GF-D8 (cell line): Measurements from ENCODE around the gene HCK.

Experiments
- DNase-seq: peaks from one replicate; lab custom pipeline; 2025; lab: John Stamatoyannopoulos, UW

HCK gene

DNA sequence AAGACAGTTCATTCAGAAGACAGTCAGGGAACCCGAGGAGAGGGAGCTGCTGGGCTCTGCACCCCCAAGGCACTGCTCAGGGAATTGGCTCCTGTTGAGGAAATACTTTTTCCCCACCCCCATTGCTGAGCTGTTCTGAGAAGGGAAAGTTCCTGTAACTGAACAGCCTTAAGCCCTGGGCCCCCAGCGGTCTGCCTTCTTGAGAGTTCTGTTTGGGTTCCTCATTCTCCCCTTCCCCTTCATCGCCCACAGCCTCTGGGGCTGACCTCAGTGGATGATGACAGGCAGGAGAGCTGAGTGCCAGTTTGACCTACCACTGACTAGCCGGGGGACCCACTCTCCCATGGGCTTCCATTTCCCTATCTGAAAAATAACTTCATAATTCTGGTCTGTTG lies 10.7 kb downstream of the HCK start:
- DNase-seq, result peak; percentile 86

DNA sequence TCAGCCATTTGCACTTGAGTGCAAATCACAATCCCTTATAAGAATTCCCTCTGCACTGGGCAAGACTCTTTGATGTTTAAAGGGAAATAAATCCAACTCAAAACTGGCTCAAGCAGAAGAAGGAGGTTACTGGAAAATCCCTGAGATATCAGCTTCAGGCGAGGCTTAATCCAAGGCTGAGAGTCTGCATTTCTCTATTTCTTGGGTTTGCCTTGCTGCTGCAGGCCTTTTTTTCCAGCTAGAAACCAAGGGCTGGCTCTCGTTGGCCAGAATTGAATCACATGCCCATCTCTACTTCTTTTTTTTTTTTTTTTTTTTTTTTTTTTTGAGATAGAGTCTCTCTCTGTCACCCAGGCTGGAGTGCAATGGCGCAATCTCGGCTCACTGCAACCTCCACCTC lies 11.7 kb downstream of the HCK start:
- DNase-seq, result no peak

GRCh38 chr20:32064667-32065066 lies 12.6 kb downstream of the HCK start:
- DNase-seq, result no peak

- DNase-seq, result peak; percentile 17
Observed at GRCh38 chr20:32067234-32067821, 15.3 kb downstream of the HCK start.

DNA sequence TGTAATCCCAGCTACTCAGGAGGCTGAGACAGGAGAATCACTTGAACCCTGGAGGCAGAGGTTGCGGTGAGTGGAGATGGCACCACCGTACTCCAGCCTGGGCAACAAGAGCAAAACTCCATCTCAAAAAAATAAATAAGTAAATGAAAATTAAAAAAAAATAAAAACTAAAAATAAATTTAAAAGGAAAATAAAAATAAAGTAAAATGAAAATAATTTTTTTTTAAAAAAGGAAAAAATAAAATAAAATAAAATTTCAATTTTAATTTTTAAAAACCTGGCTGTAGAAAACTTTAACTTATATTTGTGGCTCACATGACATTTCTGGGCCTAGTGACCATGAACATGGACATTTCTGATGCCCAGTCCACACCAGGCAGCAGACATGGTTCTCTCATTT lies 16.1 kb downstream of the HCK start:
- DNase-seq, result no peak

- DNase-seq, result no peak
Observed at GRCh38 chr20:32069711-32070110, 17.7 kb downstream of the HCK start.

DNA sequence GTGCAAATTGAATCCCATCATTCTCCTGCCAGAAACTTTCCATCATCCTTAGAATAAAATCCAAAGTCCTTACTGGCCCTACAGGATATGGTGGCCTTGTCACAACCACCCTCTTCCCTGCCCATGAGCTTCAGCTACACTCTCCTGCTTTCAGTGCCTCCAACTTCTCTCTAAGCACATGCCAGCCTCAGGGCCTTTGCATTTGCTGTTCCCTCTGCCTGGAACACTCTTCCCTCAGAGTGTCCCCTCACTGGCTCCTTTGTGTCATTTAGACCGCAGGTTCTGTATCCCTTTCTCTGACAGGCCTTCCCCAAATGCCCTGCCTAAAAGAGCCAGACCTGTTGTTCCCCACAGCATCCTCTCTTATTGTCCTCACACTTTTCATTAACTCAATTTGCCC lies 18.2 kb downstream of the HCK start:
- no peak for DNase-seq

DNA sequence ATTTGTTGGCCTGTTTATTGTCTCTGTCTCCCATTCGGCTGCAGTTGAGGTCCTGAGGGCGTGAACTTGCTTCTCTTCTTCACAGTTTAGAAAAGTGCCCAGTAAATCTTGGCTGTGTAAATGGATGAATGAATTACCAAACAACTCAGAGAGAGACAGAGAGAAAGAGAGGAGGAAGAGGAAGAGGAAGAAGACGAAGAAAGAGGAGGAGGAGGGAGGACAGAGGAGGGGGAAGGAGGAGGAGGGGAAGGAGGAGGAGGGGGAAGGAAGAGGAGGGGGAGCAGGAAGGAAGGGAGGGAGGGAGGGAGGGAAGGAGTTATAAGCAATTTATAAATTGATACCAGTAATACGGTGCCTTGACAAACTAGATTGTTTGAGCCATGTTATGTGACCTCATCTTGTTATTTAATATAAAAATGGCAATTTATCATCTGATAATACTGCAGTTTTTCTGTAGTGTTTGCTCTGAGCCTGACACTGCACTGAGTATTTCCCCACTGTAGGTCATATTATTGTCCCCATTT lies 18.7 kb downstream of the HCK start:
- no peak for DNase-seq

DNA sequence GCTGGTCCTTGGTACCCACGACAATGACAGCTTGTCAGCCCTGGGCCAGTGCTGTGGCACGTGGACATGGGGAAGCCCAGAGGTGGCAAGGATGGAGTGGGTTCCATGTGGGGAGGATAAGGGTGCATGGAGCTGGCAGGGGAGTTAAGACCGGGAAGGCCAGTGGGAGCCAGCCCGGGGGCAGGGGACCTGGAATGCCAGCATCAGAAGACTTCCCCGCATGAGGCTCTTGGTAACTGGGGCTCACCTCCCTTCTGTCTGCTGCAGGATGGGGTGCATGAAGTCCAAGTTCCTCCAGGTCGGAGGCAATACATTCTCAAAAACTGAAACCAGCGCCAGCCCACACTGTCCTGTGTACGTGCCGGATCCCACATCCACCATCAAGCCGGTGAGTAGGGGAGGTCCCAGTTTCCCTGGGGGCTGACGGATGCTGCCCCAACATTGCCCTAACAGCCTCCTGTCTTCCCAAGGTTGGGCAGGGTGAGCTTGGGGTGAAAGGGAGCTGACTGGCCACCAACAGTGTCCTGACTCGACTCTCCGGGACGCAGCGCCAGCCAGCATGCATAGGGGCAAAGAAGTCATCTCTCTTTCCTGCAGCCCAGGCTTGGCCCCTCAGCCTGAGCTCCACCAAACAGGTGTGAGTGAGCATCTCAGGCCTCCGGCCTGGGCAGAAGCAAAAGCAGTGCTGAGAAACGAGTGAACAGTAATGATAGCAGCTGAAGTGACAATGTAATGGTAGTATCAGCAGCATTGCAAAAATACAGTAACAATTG lies 19.5 kb downstream of the HCK start:
- DNase-seq, result no peak

GRCh38 chr20:32072168-32072750 lies 20.2 kb downstream of the HCK start:
- DNase-seq, result no peak

DNA sequence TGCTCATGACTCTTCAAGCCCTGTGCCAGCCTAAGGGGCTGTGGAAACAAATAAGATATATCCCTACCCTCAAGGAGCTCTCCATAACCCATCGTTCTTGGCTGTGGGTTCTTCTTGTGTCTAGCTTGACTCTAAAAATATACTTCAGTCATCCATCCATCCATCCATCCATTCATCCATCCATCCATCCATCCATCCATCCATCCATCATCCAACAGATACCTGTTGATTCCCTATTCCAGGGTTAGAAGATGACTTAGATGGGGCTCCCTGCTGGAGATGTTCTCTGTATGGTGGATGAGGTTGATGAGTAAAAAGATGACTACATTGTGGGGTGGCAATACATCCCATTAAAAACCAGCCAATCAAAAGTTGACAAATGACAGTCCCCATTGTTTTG lies 23.5 kb downstream of the HCK start:
- no peak for DNase-seq

DNA sequence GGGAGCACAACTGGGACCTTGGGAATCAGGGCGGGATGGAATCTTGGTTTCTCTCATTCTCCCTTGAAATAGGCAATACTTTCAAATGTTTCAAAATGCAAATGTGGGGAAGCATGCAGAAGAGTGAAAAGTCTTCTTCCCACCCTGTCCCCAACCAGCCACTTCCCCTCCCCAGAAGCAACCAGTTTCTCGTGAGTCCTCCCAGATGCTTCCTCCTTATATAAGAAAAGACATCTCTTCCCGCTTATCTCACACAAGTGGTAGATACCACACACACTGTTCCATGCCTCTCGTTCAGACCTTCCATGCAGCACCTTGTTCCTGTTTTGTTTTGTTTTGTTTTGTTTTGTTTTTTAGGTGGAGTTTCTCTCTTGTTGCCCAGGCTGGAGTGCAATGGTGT lies 25.1 kb downstream of the HCK start:
- no peak for DNase-seq

GRCh38 chr20:32078322-32078721 lies 26.3 kb downstream of the HCK start:
- DNase-seq, result no peak

GRCh38 chr20:32078791-32079190 lies 26.7 kb downstream of the HCK start:
- DNase-seq, result peak; percentile 40

DNA sequence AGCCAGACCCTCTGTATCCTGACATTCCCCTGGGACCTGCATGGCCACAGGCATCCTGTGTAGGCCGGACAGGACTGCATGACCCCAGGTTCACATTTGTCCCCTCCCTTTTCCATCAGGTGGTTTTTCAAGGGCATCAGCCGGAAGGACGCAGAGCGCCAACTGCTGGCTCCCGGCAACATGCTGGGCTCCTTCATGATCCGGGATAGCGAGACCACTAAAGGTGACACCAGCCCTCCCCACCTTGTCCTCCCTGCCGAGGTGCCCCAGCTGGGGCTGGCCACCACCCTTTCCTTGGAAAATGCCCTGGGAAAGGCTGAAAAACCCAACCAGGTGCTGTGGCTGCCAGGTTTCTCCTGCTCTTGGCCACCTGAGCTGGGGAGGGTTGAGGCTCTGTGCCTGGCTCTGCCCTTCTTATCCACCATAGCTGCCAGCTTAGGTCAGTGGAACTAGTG lies 27.6 kb downstream of the HCK start:
- DNase-seq, result no peak

- DNase-seq, result no peak
Observed at GRCh38 chr20:32080783-32081182, 28.7 kb downstream of the HCK start.

GRCh38 chr20:32083469-32083868 lies 31.4 kb downstream of the HCK start:
- no peak for DNase-seq

- DNase-seq, result no peak
Observed at GRCh38 chr20:32087070-32087469, 35.0 kb downstream of the HCK start.

- no peak for DNase-seq
Observed at GRCh38 chr20:32088759-32089158, 36.7 kb downstream of the HCK start.

DNA sequence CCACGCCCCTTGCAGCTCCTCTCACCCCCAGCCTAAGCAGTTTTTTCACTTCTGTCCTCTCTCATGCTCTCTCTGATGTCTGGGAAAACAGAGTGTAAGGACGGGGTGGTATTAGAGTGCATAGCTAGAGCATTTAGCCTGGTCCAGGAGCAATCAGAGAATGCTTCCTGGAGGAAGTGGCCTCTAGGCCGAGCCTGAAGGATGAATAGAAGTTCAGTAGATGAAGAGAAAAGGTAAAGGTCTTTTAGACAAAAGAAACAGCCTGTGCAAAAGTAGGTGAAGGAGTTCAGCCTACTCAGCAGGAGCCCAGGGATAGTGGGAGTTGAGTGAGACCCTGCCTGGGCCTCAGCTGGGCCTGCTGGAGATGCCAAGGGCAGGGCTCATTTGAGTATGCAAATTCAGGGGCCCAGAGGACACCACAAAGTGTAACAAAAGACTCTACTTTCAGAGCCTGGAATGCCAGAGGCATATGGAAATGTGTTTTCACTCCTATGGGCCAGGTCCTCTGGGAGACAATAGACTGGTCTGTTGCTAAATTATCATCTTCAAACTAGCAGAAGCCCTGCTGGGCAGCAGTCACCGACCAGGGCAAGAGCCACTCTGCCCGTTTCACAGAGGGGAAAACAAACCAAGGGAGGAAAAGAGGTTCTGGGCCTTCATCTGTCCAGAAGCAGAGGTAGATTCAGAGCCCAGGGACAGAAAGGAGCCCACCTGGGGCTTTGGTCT lies 37.8 kb downstream of the HCK start:
- DNase-seq, result no peak

GRCh38 chr20:32091888-32092346 lies 39.9 kb downstream of the HCK start:
- peak; percentile 49 for DNase-seq

GRCh38 chr20:32098786-32099185 lies 46.7 kb downstream of the HCK start:
- no peak for DNase-seq
